22Rv1 (cell line): ENCODE data around the gene SMAD6.

Source experiments
- H3K27ac ChIP-seq: fragments of 450-650 bp; 2 replicates; pipeline ENCODE4 v1.5.1; 2017
- ZFX ChIP-seq: fragments of 450-650 bp; IDR thresholded peaks from 2 replicates; pipeline ENCODE4 v1.6.1; 2017; ENCODE audit warnings: antibody characterized with exemption, borderline replicate concordance
- TF ChIP-seq, protein P1 (sequence below): fragments of 450-650 bp; IDR thresholded peaks from 2 replicates; pipeline ENCODE4 v1.5.1; 2017; ENCODE audit warnings: mild to moderate bottlenecking

SMAD6 gene

GRCh38 chr15:66743204-66743603, 41.2 kb downstream of the SMAD6 start:
- H3K27ac ChIP-seq: no peak overlapping the region
- TF ChIP-seq, protein P1, sequence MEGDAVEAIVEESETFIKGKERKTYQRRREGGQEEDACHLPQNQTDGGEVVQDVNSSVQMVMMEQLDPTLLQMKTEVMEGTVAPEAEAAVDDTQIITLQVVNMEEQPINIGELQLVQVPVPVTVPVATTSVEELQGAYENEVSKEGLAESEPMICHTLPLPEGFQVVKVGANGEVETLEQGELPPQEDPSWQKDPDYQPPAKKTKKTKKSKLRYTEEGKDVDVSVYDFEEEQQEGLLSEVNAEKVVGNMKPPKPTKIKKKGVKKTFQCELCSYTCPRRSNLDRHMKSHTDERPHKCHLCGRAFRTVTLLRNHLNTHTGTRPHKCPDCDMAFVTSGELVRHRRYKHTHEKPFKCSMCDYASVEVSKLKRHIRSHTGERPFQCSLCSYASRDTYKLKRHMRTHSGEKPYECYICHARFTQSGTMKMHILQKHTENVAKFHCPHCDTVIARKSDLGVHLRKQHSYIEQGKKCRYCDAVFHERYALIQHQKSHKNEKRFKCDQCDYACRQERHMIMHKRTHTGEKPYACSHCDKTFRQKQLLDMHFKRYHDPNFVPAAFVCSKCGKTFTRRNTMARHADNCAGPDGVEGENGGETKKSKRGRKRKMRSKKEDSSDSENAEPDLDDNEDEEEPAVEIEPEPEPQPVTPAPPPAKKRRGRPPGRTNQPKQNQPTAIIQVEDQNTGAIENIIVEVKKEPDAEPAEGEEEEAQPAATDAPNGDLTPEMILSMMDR: no peak
- no peak for TF ChIP-seq ZFX

DNA sequence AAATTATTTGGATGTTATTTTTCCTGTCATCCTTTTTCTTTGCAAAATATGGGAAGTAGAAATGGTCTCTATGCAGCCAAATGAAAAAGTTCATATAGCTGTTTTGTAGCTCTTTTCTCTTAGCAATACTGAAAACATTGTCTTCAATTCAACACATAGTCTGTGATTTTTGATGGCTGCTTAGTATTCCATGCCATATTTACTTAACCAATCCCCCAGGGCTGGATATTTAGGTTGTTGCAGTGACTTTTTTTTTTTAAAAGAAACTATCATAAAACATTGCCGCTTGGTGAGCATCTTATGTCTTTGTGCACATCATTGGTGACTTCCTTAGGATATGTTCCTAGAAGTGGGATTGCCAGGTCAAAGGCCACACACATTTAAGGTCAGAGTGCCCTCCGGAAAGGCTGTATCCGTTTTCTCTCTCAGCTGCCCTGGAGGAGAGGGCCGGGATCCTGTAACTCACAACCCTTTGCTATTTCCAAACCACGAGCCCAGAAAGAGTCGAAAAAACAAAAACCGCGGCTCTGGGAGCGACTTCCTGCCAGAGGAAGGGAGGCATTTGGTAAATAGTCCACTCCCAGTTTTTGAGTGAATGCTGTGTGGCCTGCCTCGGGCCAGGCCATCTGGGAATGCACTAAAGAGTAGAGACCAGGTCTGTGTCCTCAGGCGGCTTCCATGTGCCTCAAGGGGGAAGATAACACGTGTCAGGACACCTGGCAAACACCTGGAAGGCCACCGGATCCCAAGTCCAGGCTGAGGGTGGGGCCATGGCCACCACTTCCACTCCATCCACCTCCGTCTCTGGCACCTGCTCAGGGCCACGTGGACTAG, 41.9 kb downstream of the SMAD6 start:
- no peak overlapping the region for H3K27ac ChIP-seq
- TF ChIP-seq, protein P1: no peak
- no peak for TF ChIP-seq ZFX

GRCh38 chr15:66744610-66745279, 42.7 kb downstream of the SMAD6 start:
- TF ChIP-seq ZFX: no peak
- TF ChIP-seq, protein P1: no peak
- H3K27ac ChIP-seq: no peak overlapping the region

DNA sequence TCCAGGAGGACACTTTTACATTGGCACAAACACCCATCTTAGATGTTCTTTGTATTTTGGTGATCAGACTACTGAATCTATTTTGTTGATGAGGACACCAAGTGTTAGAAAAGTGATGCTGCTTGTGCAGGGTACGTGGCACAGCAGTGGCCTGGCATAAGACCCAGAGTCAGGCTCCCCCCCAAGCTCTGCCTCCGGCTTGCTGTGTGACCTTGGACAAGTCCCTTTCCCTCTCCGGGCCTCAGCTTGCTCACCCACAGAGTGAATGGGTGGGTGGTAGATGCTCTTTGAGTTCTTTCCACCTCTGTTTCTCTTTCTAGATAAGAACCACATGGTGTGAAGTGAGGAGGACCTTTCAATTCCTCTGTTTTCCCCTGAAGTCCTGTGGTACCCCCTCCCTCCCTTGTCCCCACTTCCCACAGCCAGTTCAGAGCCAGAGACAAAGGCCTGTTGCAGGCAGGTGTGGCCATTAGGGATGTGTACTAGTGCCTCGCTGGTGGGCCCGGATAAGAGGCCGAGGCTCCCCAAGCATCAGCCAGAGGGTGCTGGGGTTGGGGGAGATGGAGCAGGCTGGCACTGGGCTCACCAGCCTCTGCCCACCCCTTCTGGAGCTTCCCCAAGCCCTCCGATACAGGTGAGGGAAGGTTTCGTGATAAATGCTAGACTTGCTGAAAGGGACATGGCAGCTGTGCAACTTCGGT, 43.6 kb downstream of the SMAD6 start:
- H3K27ac ChIP-seq: no peak overlapping the region
- TF ChIP-seq, protein P1: no peak
- TF ChIP-seq ZFX: no peak

GRCh38 chr15:66746231-66746605, 44.2 kb downstream of the SMAD6 start:
- TF ChIP-seq, protein P1: no peak
- TF ChIP-seq ZFX: no peak
- H3K27ac ChIP-seq: no peak overlapping the region

DNA sequence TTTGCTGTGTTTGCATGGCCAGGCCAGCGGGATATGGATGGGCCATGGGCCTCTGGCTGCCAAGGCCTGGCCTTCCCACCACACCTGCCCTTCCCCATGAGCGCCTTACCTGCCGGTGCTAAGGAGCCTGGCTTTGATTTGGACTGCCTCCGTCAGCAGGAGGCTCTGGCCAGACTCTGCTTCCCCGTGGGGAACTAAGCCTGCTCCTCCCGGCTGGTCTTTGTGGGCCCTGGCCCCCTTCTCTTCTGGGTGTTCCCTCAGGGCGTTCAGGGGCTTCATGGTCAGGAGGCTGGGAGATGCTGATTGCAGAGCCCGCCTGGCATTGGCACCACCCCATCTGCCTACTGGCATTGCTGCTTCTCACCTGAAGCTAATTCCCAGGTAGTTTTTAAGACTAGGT, 45.2 kb downstream of the SMAD6 start:
- TF ChIP-seq, protein P1: no peak
- no peak for TF ChIP-seq ZFX
- H3K27ac ChIP-seq: no peak overlapping the region
